ENCODE data around the gene HDAC4. TPM values are rescaled to one million over a fixed set of nuclear protein-coding genes. Genes with fewer than 3 reads are reported as not detected.

Gene HDAC4
- total and polyA plus RNA-seq, 2 of the 8 experiments (the other 6 are each of a cell fraction or from before 2014, with no cell fraction given), result 15.4 to 31.5 TPM

DNA sequence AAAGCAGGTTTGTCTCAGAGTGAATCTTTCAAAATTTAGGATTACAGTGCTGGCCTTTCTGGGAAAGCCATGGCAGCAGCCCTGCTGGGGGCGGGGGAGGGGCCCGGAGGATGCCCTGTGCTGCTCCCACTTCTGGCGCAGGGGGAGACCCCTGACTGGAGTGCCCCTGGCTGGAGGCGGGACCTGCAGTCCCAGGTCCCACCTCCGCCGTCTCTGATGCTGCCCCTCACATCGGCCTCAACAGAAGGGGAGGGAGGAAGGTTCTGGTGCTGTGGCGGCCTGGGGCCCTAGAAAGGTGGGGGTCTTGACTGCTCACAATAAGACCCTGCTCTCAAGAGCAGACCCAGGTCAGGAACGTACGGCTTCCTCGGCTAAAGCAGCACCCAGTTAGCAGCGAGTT, 336.6 kb downstream of the HDAC4 start:
- POLR2A ChIA-PET (ENCODE audit: partially characterized antibody), result no interaction called here
- Histone ChIP-seq H3K18ac (ENCODE audit: extremely low read depth, low read length) (no peak overlapping the region), H3K14ac (ENCODE audit: insufficient read length) (no peak overlapping the region), H2BK20ac (ENCODE audit: low read length) (no peak overlapping the region), H2AK5ac (ENCODE audit: low read depth, low read length) (no peak overlapping the region), H3K27ac (ENCODE audit: low read depth, low read length) (no peak overlapping the region), H3K79me1 (ENCODE audit: low read depth, low read length) (no peaks in the 10 kb centered on the region), H2BK12ac (ENCODE audit: low read depth, low read length) (no peak overlapping the region), H3K4me3 (ENCODE audit: extremely low read depth in 1 of 4, insufficient read depth in 2 of 4, low read depth in 3 of 4, low read length in 4 of 4) (no peak overlapping the region), H4K91ac (replicated peaks; ENCODE audit: insufficient read length, low read length) (no peak overlapping the region), H4K5ac (ENCODE audit: insufficient read length, low read depth, low read length) (no peak overlapping the region), H3K4me2 (ENCODE audit: insufficient read depth in 1 of 2, low read depth in 2 of 2, low read length in 2 of 2) (no peak overlapping the region), H3K36me3 (ENCODE audit: control insufficient read depth in 2 of 4, insufficient read depth in 4 of 4, low read length in 3 of 4) (peaks cover 0 to 4% (median 1%) of the 10 kb centered on the region in 4 experiments; a peak in 2 of 8 replicates), H3K56ac (replicated peaks; ENCODE audit: insufficient read length, low read depth, low read length) (no peak overlapping the region), H3K4ac (replicated peaks; ENCODE audit: insufficient read length, low read depth, low read length) (no peak overlapping the region), H3K79me2 (ENCODE audit: control insufficient read depth in 1 of 2, insufficient read depth in 2 of 2, low read length in 2 of 2) (no peaks in the 10 kb centered on the region), H2AFZ (ENCODE audit: low read length) (no peak overlapping the region), H4K20me1 (replicated peaks in 1 of 2; ENCODE audit: control insufficient read depth in 1 of 2, insufficient read depth in 2 of 2, low read length in 2 of 2) (peaks cover 0 to 8% of the 10 kb centered on the region in 2 experiments), H2BK5ac (ENCODE audit: low read depth, low read length) (no peak overlapping the region), H3K23ac (ENCODE audit: insufficient read length) (no peak overlapping the region), H3K9ac (replicated peaks in 1 of 4; ENCODE audit: extremely low read depth in 1 of 4, low read depth in 3 of 4, low read length in 3 of 4) (no peak overlapping the region), H3K9me3 (ENCODE audit: insufficient read depth in 2 of 2, low read depth in 1 of 2, low read length in 1 of 2) (no peaks in the 10 kb centered on the region), H3K4me1 (replicated peaks in 1 of 4; ENCODE audit: control insufficient read depth in 3 of 4, insufficient read depth in 4 of 4, low read length in 3 of 4) (no peaks in the 10 kb centered on the region; a peak in 1 of 7 replicates), H3K27me3 (replicated peaks in 1 of 4; ENCODE audit: control insufficient read depth in 3 of 4, extremely low read depth in 1 of 4, insufficient read depth in 3 of 4, low read length in 3 of 4) (no peaks in the 10 kb centered on the region), H2BK120ac (replicated peaks; ENCODE audit: low read depth, low read length) (no peak overlapping the region), H3K23me2 (ENCODE audit: low read depth, low read length) (no peaks in the 10 kb centered on the region), H4K8ac (ENCODE audit: extremely low read depth, insufficient read depth, low read length) (no peak overlapping the region), H2BK15ac (ENCODE audit: low read length) (no peak overlapping the region)
- CTCF ChIA-PET (ENCODE audit: partially characterized antibody), result interaction anchor here (0.6 to 1.1 kb wide), 2 partner anchors 21 to 708 kb away, joined by 3 to 4 read pairs; no protein-coding TSS in a partner anchor
- 86% methylated on average over 11 of the region's 12 CpGs; no CpG with 5 or more reads in 1 of the 2 experiments for WGBS, 2 experiments (ENCODE audit: extremely low coverage in 1 of 2, insufficient coverage in 1 of 2, insufficient read length in 1 of 2, insufficient replicate concordance in 2 of 2, low coverage in 1 of 2, low lambda C conversion rate in 2 of 2, missing lambda C conversion rate in 1 of 2)
- no peak for FAIRE-seq
- DNase-seq (ENCODE audit: low read depth in 1 of 2, low spot score in 2 of 2), result no peak
- TF ChIP-seq YY1 (IDR thresholded peaks at IDR 0.05; ENCODE audit: low read depth, low read length) (no peak), RFX5 (IDR thresholded peaks at IDR 0.05; ENCODE audit: borderline replicate concordance, low read depth, low read length) (no peak), TCF12 (IDR thresholded peaks at IDR 0.05; ENCODE audit: low read depth, low read length) (no peak), POLR2A (IDR thresholded peaks at IDR 0.05; ENCODE audit: control extremely low read depth in 1 of 2, low read depth in 2 of 2, low read length in 2 of 2) (no peak), BCL11A (IDR thresholded peaks at IDR 0.05; ENCODE audit: low read depth in 2 of 2, low read length in 2 of 2) (no peak), EP300 (IDR thresholded peaks at IDR 0.05; ENCODE audit: borderline replicate concordance in 1 of 2, low read depth in 2 of 2, low read length in 2 of 2) (no peak), SAP30 (IDR thresholded peaks at IDR 0.05; ENCODE audit: insufficient read depth, insufficient replicate concordance, low read length) (no peak), KDM5A (IDR thresholded peaks at IDR 0.05; ENCODE audit: low read length) (no peak), NRF1 (IDR thresholded peaks at IDR 0.05; ENCODE audit: low read depth, low read length) (no peak), SP4 (IDR thresholded peaks at IDR 0.05; ENCODE audit: low read length) (no peak)
- TF ChIP-seq, protein P1, sequence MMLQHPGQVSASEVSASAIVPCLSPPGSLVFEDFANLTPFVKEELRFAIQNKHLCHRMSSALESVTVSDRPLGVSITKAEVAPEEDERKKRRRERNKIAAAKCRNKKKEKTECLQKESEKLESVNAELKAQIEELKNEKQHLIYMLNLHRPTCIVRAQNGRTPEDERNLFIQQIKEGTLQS (IDR thresholded peaks at IDR 0.05; ENCODE audit: insufficient read depth, low read depth, low read length), result no peak
- TF ChIP-seq, protein P2, sequence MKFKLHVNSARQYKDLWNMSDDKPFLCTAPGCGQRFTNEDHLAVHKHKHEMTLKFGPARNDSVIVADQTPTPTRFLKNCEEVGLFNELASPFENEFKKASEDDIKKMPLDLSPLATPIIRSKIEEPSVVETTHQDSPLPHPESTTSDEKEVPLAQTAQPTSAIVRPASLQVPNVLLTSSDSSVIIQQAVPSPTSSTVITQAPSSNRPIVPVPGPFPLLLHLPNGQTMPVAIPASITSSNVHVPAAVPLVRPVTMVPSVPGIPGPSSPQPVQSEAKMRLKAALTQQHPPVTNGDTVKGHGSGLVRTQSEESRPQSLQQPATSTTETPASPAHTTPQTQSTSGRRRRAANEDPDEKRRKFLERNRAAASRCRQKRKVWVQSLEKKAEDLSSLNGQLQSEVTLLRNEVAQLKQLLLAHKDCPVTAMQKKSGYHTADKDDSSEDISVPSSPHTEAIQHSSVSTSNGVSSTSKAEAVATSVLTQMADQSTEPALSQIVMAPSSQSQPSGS (IDR thresholded peaks at IDR 0.05; ENCODE audit: low read length), result no peak

Measured in H1 (cell line).